GM18517 (cell line): ENCODE results near the gene FGF5.
"Not testable (repeated sequence)": the region's sequence is repeated elsewhere in the genome, so short reads cannot be mapped to it uniquely, and the experiment has no call there.

Experiments
- ATAC-seq: cut with Tn5 transposase; IDR thresholded peaks from one replicate; pipeline ENCODE4 v1.9.1; 2021; ENCODE audit warnings: mild to moderate bottlenecking, moderate library complexity; ENCODE audit not compliant: unreplicated experiment

Gene FGF5

GRCh38 chr4:80294206-80294605, 27.7 kb downstream of the FGF5 start:
- no peak for ATAC-seq

- no peak for ATAC-seq
Observed at GRCh38 chr4:80295336-80295735, 28.9 kb downstream of the FGF5 start.

GRCh38 chr4:80295826-80296225, 29.4 kb downstream of the FGF5 start:
- no peak for ATAC-seq

GRCh38 chr4:80301884-80302283, 35.4 kb downstream of the FGF5 start:
- no peak for ATAC-seq

- no peak for ATAC-seq
Observed at GRCh38 chr4:80302616-80303223, 36.3 kb downstream of the FGF5 start.

GRCh38 chr4:80305466-80305865, 39.0 kb downstream of the FGF5 start:
- no peak for ATAC-seq

- no peak for ATAC-seq
Observed at GRCh38 chr4:80306260-80306659, 39.8 kb downstream of the FGF5 start.

- no peak for ATAC-seq
Observed at GRCh38 chr4:80307183-80307735, 40.8 kb downstream of the FGF5 start.

GRCh38 chr4:80307774-80308465, 41.5 kb downstream of the FGF5 start:
- no peak for ATAC-seq

GRCh38 chr4:80308466-80308822, 42.0 kb downstream of the FGF5 start:
- no peak for ATAC-seq

- no peak for ATAC-seq
Observed at GRCh38 chr4:80309294-80310004, 43.0 kb downstream of the FGF5 start.

- no peak for ATAC-seq
Observed at GRCh38 chr4:80311130-80311529, 44.7 kb downstream of the FGF5 start.

- no peak for ATAC-seq
Observed at GRCh38 chr4:80312124-80312523, 45.7 kb downstream of the FGF5 start.

GRCh38 chr4:80313627-80314026, 47.2 kb downstream of the FGF5 start:
- no peak for ATAC-seq

- ATAC-seq = not testable (repeated sequence)
Observed at GRCh38 chr4:80315848-80316247, 49.4 kb downstream of the FGF5 start.

- ATAC-seq = no peak
Observed at GRCh38 chr4:80321341-80321740, 54.9 kb downstream of the FGF5 start.

- no peak for ATAC-seq
Observed at GRCh38 chr4:80321776-80322175, 55.3 kb downstream of the FGF5 start.

- no peak for ATAC-seq
Observed at GRCh38 chr4:80322716-80323115, 56.3 kb downstream of the FGF5 start.

GRCh38 chr4:80324171-80324570, 57.7 kb downstream of the FGF5 start:
- no peak for ATAC-seq

GRCh38 chr4:80331693-80332092, 65.2 kb downstream of the FGF5 start:
- no peak for ATAC-seq

- ATAC-seq = no peak
Observed at GRCh38 chr4:80333121-80333520, 66.7 kb downstream of the FGF5 start.

GRCh38 chr4:80334568-80334967, 68.1 kb downstream of the FGF5 start:
- ATAC-seq = no peak
